Thyroid gland (tissue), 4 donors: ENCODE data around the gene SPAAR.

ENCODE experiments used
- CTCF ChIP-seq, 6 experiments: fragments of 200-600 bp in 3 of 6; fragments of 450-650 bp in 3 of 6; sonication (generic) in 3 of 6; IDR thresholded peaks; one replicate each; pipeline ENCODE4 v1.5.1; 2016 to 2019; ENCODE audit warnings: antibody characterized with exemption in 6 of 6, mild to moderate bottlenecking in 2 of 6, inconsistent platforms in 1 of 6, moderate library complexity in 1 of 6
- POLR2A ChIP-seq, 2 donors: fragments of 450-650 bp; IDR thresholded peaks; one replicate each; pipeline ENCODE4 v1.6.1; 2017; ENCODE audit warnings: antibody characterized with exemption in 2 of 2, mild to moderate bottlenecking in 2 of 2, moderate library complexity in 1 of 2

GRCh38 chr9:35905912-35906679 is 3.2 kb upstream of the SPAAR start, which contains the start of gene HRCT1:
- TF ChIP-seq POLR2A (IDR thresholded peaks at IDR 0.05) (peak in 1 of 2 donors; percentile 56), CTCF (IDR thresholded peaks at IDR 0.05) (no peak)
